Activated CD4-positive, CD25-positive, alpha-beta regulatory T cell treated with anti-CD3 and anti-CD28 coated beads, Interleukin-2, amount 50 U/mL, for 72 hours (primary cell): Measurements from ENCODE around the gene BRPF3.
"Not testable (repeated sequence)": the region's sequence is repeated elsewhere in the genome, so short reads cannot be mapped to it uniquely, and the experiment has no call there.

Experiments used
- DNase-seq: peaks from one replicate; pipeline ENCODE4 v3.0.0; 2021

BRPF3 gene

DNA sequence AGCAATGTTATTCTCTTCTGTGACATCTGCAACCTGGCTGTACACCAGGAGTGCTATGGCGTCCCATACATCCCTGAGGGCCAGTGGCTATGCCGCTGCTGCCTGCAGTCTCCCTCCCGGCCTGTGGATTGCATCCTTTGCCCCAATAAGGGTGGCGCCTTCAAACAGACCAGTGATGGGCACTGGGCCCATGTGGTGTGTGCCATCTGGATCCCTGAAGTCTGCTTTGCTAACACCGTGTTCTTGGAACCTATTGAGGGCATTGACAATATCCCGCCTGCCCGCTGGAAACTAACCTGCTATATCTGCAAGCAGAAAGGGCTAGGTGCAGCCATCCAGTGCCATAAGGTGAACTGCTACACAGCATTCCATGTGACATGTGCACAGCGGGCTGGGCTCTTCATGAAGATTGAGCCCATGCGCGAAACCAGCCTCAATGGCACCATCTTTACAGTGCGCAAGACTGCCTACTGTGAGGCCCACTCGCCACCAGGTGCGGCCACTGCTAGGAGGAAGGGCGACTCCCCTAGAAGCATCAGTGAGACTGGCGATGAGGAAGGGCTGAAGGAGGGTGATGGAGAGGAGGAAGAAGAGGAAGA is 4.6 kb downstream of the BRPF3 start:
- DNase-seq: no peak

DNA sequence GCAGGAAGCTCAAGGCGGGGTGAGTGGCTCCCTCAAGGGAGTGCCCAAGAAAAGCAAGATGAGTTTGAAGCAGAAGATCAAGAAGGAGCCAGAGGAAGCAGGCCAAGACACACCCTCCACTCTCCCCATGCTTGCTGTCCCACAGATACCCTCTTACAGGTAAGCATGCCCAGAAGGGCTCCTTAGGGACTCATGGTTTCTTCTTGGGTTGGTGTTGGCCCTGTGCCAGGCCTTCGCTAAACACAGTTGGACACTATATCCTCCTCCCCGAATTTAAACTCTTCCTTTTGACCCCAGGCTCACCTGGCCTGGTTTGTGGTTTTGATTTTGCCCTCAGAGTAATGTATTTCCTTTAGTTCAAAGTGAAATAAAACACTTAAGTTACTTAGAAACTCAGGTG is 5.1 kb downstream of the BRPF3 start:
- DNase-seq: no peak

- no peak for DNase-seq
These were observed 5.6 kb downstream of the BRPF3 start for GRCh38 chr6:36202101-36202500.

GRCh38 chr6:36204068-36204753 is 7.7 kb downstream of the BRPF3 start:
- DNase-seq: no peak

DNA sequence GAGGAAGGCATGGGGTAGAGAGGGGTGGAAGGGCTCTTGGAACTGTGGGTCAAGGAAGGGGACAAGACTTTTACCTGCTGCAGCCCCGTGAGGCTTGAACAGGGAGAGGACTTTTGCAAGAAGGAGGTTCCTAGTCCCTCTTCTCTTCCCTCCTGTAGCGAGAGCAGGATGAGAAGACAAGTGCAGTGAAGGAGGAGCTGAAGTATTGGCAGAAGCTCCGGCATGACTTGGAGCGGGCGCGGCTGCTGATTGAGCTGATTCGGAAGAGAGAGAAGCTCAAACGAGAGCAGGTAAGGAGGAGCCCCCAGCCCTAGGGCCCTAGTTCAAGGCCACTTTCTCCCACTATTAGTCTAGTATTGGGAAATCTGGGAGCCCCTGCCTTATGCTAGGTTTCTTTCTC is 10.6 kb downstream of the BRPF3 start:
- no peak for DNase-seq

- DNase-seq: no peak
These were observed 13.1 kb downstream of the BRPF3 start for GRCh38 chr6:36209606-36210005.

DNA sequence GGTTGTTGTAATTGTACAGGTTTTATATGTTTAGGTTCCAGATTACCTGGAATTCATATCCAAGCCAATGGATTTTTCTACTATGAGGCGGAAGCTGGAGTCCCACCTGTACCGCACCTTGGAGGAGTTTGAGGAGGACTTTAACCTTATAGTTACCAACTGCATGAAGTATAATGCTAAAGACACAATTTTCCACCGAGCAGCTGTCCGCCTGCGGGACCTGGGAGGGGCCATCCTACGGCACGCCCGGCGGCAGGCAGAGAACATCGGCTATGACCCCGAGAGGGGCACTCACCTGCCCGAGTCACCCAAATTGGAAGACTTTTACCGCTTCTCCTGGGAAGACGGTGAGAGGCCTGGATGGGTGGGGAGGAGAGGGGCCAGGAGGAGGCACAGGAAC is 13.6 kb downstream of the BRPF3 start:
- no peak for DNase-seq

GRCh38 chr6:36210886-36211595 is 14.5 kb downstream of the BRPF3 start:
- no peak for DNase-seq

DNA sequence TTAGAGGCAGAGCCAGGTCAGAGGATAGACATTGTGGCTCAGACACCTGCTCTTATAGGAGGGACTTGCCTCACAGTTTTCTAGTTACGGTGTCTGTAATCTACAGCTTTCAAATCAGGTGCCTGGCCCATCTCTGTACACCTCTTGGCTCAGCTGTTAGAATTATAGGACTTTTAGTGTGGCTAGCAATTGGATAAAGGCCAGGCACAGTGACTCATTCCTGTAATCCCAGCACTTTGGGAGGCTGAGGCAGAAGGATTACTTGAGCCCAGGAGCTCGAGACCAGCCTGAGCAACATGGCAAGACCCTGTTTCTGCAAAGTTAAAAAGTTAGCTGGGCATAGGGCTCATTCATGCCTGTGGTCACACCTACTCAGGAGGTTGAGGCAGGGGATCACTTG is 20.0 kb downstream of the BRPF3 start:
- no peak for DNase-seq

DNA sequence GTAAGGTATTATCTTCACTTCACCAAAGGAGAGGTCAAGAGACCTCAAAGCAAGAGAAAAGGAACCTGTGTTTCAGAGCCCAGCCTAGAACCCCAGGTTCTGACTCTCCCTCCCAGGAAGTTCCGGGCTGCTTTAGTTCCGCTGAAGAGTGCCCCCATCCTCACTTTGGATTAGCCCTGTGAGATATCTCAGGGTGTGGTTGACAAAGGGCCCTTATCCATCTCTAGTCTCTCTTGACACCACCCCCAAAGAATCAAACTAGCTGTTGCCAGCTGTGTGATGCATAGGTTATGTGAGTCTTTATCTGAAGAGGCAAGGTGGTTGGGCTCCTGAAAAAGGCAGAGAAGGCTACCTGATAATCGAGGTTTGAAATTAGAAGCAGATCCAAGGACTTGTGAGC is 20.6 kb downstream of the BRPF3 start:
- DNase-seq: no peak

DNA sequence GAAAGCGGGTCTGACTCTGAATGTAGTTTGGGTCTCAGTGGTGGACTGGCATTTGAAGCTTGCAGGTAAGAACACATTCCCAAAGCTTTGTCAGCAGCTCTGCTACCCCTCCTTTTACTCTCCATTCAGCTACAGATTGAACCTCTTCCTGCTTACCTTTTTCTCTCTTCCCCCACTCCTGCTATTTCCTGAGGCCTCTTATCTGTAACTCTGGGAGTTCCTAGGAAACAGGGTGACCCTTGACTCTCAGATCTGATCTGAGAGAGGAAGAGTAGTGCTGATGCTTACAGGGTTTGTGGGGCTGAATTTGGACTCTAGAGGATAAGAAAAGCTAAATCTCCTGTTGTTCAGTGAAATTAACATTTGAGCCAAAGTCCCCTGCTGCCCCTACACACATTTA is 21.4 kb downstream of the BRPF3 start:
- DNase-seq: no peak

DNA sequence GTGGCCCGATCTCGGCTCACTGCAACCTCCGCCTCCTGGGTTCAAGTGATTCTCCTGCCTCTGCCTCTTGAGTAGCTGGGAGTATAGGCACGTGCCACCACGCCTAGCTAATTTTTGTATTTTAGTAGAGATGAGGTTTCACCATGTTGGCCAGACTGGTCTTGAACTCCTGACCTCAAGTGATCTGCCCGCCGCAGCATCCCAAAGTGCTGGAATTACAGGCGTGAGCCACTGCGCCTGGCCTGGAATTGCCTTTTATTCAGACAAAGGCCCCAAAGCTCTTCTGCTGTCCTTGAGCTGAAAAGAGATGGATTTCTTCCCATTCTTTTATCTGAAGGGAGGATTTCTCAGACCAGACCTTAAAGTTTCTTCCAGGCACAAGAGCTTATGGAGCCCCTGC is 22.0 kb downstream of the BRPF3 start:
- not testable (repeated sequence) for DNase-seq

GRCh38 chr6:36219081-36219480 is 22.5 kb downstream of the BRPF3 start:
- no peak for DNase-seq

DNA sequence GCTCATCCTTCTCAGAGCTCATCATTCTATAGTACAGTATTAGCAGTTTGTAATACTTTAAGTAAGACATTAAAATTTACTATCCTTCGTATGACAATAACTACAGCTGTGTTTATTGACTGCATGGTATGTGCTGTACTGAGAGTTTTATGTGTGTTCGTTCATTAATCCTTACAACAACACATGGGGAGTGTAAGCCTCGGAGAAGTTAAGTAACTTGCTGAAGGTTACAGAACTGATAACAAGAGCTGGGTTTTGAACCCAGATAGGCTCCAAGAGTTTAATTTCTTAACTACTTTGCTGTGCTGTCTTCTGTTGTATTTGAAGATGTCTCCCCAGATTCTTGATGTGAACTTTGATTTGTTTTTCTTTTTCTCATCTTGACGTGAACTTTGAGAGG is 23.7 kb downstream of the BRPF3 start:
- no peak for DNase-seq

DNA sequence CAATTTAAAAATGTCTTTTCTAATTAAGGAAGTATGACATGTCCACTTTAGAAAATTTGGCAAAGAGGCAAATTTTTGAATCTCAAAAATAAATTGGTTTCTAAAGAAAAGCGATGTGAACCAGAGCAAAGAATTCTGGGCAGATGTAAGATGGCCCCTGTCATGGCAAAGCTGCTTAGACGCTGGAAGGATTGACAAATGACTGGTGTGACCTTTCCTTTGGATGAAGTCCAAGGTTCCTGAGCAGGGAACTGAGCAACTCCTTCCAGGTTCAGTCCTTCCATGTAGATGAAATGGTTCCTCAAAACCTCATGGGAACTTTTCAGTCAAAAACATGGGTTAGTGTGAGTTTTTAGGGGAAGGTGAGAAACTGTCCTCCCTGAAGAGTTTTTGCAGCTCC is 25.1 kb downstream of the BRPF3 start:
- no peak for DNase-seq

- no peak for DNase-seq
These were observed 26.4 kb downstream of the BRPF3 start for GRCh38 chr6:36222924-36223323.

DNA sequence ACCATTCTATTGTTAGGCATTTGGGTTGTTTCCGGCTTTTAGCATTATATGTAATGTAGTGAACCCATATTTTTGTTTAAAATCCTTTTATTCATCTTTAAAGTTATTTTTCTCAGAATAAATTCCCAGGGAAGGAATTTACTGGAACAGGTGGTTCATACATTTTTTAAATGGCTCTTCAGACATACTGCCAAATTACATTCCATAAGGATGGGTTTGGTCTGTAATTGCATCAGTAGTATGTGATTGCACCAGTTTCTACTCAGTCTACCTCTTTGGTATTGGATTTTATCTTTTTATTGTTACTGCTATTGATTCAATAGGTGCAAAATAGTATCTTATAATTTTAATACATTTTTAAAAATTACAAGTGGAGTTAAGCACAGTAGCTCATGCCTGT is 27.2 kb downstream of the BRPF3 start:
- DNase-seq: no peak

GRCh38 chr6:36224918-36225461 is 28.4 kb downstream of the BRPF3 start:
- no peak for DNase-seq

DNA sequence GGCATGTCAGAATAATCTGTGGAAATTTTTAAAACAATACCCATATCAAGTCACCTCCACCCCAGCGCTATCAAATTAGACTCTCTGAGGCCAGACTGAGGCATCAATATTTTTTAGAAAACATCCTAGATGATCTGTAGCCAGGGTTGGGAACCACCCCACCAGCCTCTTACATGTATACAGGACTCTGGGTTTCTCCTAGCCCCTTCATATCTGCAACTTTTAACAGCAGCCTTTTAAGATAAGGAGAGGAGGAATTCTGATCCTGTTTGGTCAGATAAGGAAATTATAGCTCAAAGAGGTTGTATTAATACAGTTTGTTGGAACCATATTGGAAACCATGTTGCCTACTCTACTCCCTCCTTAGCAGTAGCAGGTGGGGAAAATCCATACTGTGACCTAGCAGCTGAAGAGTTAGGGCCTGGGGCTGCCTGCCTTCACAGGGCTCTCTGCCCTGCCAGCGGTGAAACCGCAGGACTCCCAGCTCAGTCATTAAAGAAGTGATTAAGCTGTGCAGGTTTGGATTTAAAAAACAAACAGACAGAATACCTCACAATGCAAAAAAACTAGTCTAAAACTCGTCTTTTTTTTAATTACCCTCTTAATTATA is 30.0 kb downstream of the BRPF3 start:
- no peak for DNase-seq

DNA sequence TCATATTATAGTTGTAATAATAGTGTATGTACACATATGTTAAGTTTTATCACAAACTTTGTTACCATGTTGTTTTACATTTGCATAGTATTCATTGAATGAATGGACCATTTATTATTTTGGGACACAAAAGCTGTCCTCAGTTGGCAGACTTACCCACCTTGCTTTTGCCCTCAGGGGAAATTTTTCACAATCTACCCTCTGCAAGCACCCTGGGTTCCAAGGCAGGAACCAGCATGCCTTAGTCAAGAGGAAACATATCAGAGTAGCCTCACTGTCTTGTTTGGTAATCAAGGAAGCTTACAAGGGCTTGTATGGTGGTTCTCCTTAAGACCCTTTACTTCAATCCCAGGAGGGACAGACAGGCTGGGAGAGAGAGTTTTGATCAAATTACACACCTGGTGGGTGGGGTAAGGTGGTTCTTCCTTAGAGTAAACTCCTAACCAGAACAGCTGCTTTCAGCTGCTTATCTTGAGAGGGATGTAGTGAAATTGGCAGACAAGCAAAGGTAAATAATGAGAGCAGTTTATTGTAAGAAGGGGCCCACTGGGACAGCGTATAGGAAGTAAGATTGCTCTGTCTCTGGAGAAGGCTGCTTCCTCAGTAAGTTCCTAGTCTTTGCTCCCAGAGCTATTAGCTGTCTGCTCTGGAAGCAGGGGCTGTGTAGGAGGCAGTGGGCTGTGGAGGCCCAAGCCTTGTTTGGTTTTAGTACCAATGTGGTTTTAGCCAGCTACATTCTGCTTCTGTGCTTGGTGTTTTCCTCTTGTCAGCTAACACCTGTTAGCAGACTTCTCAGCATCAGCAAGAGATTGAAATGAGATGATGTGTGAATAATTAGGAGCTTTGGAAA is 31.1 kb downstream of the BRPF3 start:
- DNase-seq: no peak

- no peak for DNase-seq
These were observed 32.7 kb downstream of the BRPF3 start for GRCh38 chr6:36229223-36229622.

DNA sequence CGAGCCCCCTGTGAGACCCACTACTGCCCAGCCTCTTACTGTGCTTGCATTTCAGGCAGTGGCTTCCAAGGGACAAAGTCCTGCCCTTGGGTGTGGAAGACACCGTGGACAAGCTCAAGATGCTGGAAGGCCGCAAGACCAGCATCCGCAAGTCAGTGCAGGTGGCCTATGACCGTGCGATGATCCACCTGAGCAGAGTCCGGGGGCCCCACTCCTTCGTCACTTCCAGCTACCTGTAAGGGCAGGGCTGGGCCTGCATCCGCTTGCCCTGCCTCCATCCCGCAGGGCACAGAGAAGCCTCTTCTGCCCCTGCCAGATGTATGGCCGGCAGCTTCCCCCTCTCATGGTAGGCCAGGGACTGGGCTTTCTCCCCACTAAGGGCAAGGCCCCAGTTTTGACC is 33.8 kb downstream of the BRPF3 start:
- DNase-seq: no peak

- no peak for DNase-seq
These were observed 35.6 kb downstream of the BRPF3 start for GRCh38 chr6:36232172-36232571.
